GM19239 (cell line): ENCODE measurements around the gene FYN.

Source experiments
- DNase-seq: peaks from one replicate; pipeline ENCODE4 v3.0.0; 2011; ENCODE audit warnings: low spot score; ENCODE audit not compliant: insufficient read length
- FAIRE-seq: peaks from 2 replicates; lab custom pipeline; 2011; peaks lifted over from hg19 to GRCh38; lab: Jason Lieb, UNC

Gene FYN

DNA sequence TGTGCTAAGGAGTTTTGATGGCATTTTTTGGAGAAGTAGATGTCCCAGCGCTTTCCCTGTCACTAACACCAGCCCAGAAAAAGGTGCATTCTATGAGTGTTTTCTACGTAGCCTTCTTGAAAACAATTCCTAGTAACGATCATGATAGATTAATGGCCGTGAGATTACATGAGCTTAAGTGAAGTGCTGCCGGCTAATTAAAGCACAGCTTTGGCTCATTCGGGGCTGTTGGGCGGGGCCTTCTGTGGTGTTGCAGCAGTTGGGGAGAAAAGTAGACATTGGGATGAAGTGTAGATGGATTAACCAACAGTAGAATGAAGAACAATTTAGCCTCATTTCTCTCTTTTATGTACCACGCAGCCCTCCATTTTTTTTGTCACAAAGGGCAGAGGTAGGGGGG, 246.8 kb downstream of the FYN start:
- FAIRE-seq (no peak), DNase-seq (no peak)

- DNase-seq: no peak
- no peak for FAIRE-seq
Observed at GRCh38 chr6:111625461-111626391, 247.5 kb downstream of the FYN start.

DNA sequence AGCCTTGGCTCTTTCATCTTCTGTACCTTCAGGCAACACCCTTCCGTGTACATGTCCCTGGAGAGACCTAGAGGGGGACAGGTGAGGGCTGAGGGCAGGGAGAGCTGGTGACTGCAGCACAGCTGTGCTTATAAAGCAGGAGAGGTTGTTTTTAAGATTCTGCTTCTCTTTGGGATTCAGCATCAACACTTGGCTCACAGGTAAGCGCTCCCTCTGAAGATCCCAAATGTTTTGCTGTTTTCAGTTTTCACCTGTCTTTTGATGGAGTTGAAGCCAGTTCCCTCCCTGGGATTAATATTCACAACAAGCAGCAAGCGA, 248.2 kb downstream of the FYN start:
- FAIRE-seq (no peak), DNase-seq (no peak)

GRCh38 chr6:111624401-111625098, 248.7 kb downstream of the FYN start:
- DNase-seq: no peak
- FAIRE-seq: no peak

DNA sequence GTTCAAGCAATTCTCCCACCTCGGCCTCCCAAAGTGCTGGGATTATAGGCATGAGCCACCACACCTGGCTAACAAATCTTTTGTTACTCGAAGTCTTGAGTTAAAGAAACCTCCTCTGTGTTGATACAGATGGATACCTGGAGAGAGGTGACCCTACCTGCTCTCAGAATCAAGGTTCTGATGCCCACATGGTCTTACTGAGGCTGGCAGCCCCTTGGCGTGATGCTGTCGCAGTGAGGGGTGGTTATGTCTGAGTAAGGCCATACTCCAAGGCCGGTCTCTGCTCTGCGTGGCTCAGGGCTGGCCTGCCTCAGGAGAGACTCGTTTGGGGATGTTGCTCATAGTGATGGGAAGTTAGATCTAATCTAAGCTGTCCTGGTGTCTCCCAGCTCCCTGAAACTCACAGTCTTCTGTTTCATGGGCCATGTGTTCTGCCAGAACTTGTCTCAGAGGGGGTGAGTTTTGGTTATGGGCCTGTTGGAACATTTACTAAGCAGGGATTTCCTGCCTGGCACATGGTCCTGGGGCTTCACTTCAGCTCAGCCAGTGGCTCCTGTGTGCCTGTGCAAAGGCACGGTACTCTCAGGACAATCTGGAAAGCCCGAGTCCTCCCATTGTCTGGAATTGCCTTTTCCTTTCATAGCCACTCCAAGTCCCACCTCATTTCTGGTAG, 250.1 kb downstream of the FYN start:
- FAIRE-seq (no peak), DNase-seq (no peak)

GRCh38 chr6:111620169-111620568, 253.1 kb downstream of the FYN start:
- DNase-seq: no peak
- FAIRE-seq: no peak

GRCh38 chr6:111618407-111618806, 254.8 kb downstream of the FYN start:
- no peak for FAIRE-seq

GRCh38 chr6:111617149-111617548, 256.1 kb downstream of the FYN start:
- no peak for FAIRE-seq
- DNase-seq: no peak

More at GRCh38 chr6:111618407-111618806, 254.8 kb downstream of the FYN start:
- DNase-seq: no peak

DNA sequence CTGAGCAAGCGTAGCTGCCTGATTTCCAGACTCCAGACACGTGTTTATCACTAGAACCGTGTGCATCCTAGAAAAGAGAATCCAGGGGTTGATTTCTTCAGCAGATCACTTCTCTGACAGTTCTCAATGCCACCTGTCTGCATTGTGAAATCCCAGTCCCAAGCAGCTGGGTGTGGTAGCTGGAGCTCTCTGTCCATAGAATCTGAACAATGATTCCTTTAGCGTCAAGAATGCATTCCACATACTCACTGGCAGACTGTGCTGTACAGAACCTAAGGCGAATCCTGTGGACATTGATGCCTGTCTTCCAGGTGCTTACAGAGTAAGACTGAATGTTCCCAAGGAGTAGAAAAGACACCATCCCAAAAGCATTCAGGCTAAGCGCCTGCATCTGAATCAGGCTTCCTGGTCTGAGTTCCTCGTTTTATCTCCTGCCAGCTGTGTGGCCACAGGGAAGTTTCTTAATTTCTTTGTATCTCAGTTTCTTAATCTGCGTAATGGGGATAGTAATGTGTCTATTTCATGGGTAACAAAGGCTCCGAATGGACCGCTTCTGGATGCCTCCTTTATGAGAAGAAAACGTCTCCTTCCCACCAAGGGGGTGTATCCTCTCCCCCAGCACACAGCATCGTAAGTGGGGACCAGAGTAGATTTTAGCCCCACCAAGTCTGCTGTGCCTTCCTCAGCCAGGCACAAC, 257.2 kb downstream of the FYN start:
- DNase-seq (no peak), FAIRE-seq (no peak)

GRCh38 chr6:111614833-111615582, 258.2 kb downstream of the FYN start:
- no peak for FAIRE-seq
- DNase-seq: no peak

GRCh38 chr6:111612379-111612778, 260.9 kb downstream of the FYN start:
- FAIRE-seq: no peak
- no peak for DNase-seq

GRCh38 chr6:111610548-111611172, 262.6 kb downstream of the FYN start:
- FAIRE-seq (no peak), DNase-seq (no peak)
